ENCODE data around the gene ATP6AP1.

Gene ATP6AP1

GRCh38 chrX:154412468-154412867, 16.0 kb upstream of the ATP6AP1 start:
- Histone ChIP-seq H4K20me1 (ENCODE audit: low read depth, low read length) (no peaks in the 10 kb centered on the region), H3K36me3 (ENCODE audit: low read length) (no peaks in the 10 kb centered on the region), H3K4me2 (ENCODE audit: low read depth, low read length, poor library complexity, severe bottlenecking) (peak overlapping the region; percentile 92), H3K79me2 (ENCODE audit: insufficient read depth, low read length) (no peaks in the 10 kb centered on the region), H3K27ac (ENCODE audit: low read depth, low read length) (peak overlapping the region; percentile 79), H3F3A (ENCODE audit: insufficient read depth) (0 out of 2 replicates have a peak, but pooled peaks cover 5% of the 10 kb centered on the region), H3K4me3 (ENCODE audit: insufficient read depth, low read length, poor library complexity, severe bottlenecking) (peak overlapping the region; percentile 71), H3K9ac (ENCODE audit: low read length) (peak overlapping the region; percentile 98), H3K9me2 (replicated peaks; ENCODE audit: insufficient read depth, low read length) (no peaks in the 10 kb centered on the region), H2AFZ (ENCODE audit: low read depth, low read length, severe bottlenecking) (peak overlapping the region; percentile 66), H3K27me3 (ENCODE audit: low read length) (no peaks in the 10 kb centered on the region), H3K9me3 (ENCODE audit: insufficient read depth, low read length) (no peaks in the 10 kb centered on the region)
- TF ChIP-seq CTCF (IDR thresholded peaks at IDR 0.05; ENCODE audit: insufficient read depth, low read length, poor library complexity, severe bottlenecking): no peak
- no peak for TF ChIP-seq EZH2phosphoT487 (conservative IDR thresholded peaks at IDR 0.05; ENCODE audit: low read length)

GRCh38 chrX:154413142-154413541, 15.3 kb upstream of the ATP6AP1 start:
- Histone ChIP-seq H3K9me2 (replicated peaks; ENCODE audit: insufficient read depth, low read length) (no peaks in the 10 kb centered on the region), H3K9me3 (ENCODE audit: insufficient read depth, low read length) (no peaks in the 10 kb centered on the region), H3K27me3 (ENCODE audit: low read length) (no peaks in the 10 kb centered on the region), H3K4me2 (ENCODE audit: low read depth, low read length, poor library complexity, severe bottlenecking) (peak overlapping the region; percentile 92), H3F3A (ENCODE audit: insufficient read depth) (0 out of 2 replicates have a peak, but pooled peaks cover 5% of the 10 kb centered on the region), H4K20me1 (ENCODE audit: low read depth, low read length) (no peaks in the 10 kb centered on the region), H2AFZ (ENCODE audit: low read depth, low read length, severe bottlenecking) (no peak overlapping the region), H3K36me3 (ENCODE audit: low read length) (no peaks in the 10 kb centered on the region), H3K79me2 (ENCODE audit: insufficient read depth, low read length) (no peaks in the 10 kb centered on the region), H3K4me3 (ENCODE audit: insufficient read depth, low read length, poor library complexity, severe bottlenecking) (no peak overlapping the region), H3K27ac (ENCODE audit: low read depth, low read length) (peak overlapping the region; percentile 79; the same call in 1 of the 2 replicates), H3K9ac (ENCODE audit: low read length) (no peak overlapping the region)
- TF ChIP-seq EZH2phosphoT487 (conservative IDR thresholded peaks at IDR 0.05; ENCODE audit: low read length): no peak
- no peak for TF ChIP-seq CTCF (IDR thresholded peaks at IDR 0.05; ENCODE audit: insufficient read depth, low read length, poor library complexity, severe bottlenecking)

GRCh38 chrX:154417157-154417556, 11.3 kb upstream of the ATP6AP1 start:
- no peaks in the 10 kb centered on the region for H3K9me3 ChIP-seq (ENCODE audit: insufficient read depth, low read length)
- no peaks in the 10 kb centered on the region for H3K9me2 ChIP-seq (replicated peaks; ENCODE audit: insufficient read depth, low read length)
- no peak overlapping the region for H2AFZ ChIP-seq (ENCODE audit: low read depth, low read length, severe bottlenecking)
- no peak overlapping the region for H3K9ac ChIP-seq (ENCODE audit: low read length)
- H3K27me3 ChIP-seq (ENCODE audit: low read length): no peaks in the 10 kb centered on the region
- no peaks in the 10 kb centered on the region for H3K36me3 ChIP-seq (ENCODE audit: low read length)
- H4K20me1 ChIP-seq (ENCODE audit: low read depth, low read length): no peaks in the 10 kb centered on the region
- H3K4me3 ChIP-seq (ENCODE audit: insufficient read depth, low read length, poor library complexity, severe bottlenecking): no peak overlapping the region
- H3F3A ChIP-seq (ENCODE audit: insufficient read depth): 0 out of 2 replicates have a peak, but pooled peaks cover 3% of the 10 kb centered on the region
- no peak overlapping the region for H3K4me2 ChIP-seq (ENCODE audit: low read depth, low read length, poor library complexity, severe bottlenecking)
- H3K79me2 ChIP-seq (ENCODE audit: insufficient read depth, low read length): no peaks in the 10 kb centered on the region
- TF ChIP-seq CTCF (IDR thresholded peaks at IDR 0.05; ENCODE audit: insufficient read depth, low read length, poor library complexity, severe bottlenecking) (no peak), EZH2phosphoT487 (conservative IDR thresholded peaks at IDR 0.05; ENCODE audit: low read length) (no peak)
- H3K27ac ChIP-seq (ENCODE audit: low read depth, low read length): no peak overlapping the region
